K562 (cell line): ENCODE measurements around the gene FRRS1L. TPM values are rescaled to one million over a fixed set of nuclear protein-coding genes. Genes with fewer than 3 reads are reported as not detected.
A peak's percentile ranks its signal among the peaks of the same experiment; 100 is the strongest.

Experiments
- ATF2 ChIP-seq: sonication (generic); formaldehyde crosslinking; IDR thresholded peaks from 2 replicates; pipeline ENCODE4 v1.8.1; 2022; ENCODE audit warnings: missing genetic modification reagents
- CBX1 ChIP-seq: sonication (generic); IDR thresholded peaks from 2 replicates; pipeline ENCODE4 v1.6.1; 2016; ENCODE audit warnings: antibody characterized with exemption, low read depth, mild to moderate bottlenecking
- CC2D1A ChIP-seq: fragments of 450-650 bp; IDR thresholded peaks from 2 replicates; pipeline ENCODE4 v1.6.1; 2017; ENCODE audit warnings: mild to moderate bottlenecking
- GATA2 ChIP-seq: sonication (generic); formaldehyde crosslinking; IDR thresholded peaks from 2 replicates; pipeline ENCODE4 v1.4.0; 2020; ENCODE audit warnings: mild to moderate bottlenecking, missing genetic modification reagents
- LEF1 ChIP-seq: fragments of 450-650 bp; IDR thresholded peaks from 2 replicates; pipeline ENCODE4 v1.6.1; 2016; ENCODE audit warnings: mild to moderate bottlenecking
- NCOR1 ChIP-seq: fragments of 450-650 bp; IDR thresholded peaks from 2 replicates; pipeline ENCODE4 v1.6.1; 2016; ENCODE audit warnings: mild to moderate bottlenecking, moderate library complexity
- PML ChIP-seq: IDR thresholded peaks from 2 replicates; pipeline ENCODE4 v1.6.1; 2012; ENCODE audit warnings: low read length, inconsistent platforms
- SETDB1 ChIP-seq: IDR thresholded peaks from one replicate; pipeline ENCODE4 v1.6.1; 2012; ENCODE audit warnings: low read length, control low read depth, inconsistent platforms
- SMARCA4 ChIP-seq: fragments of 450-650 bp; IDR thresholded peaks from 2 replicates; pipeline ENCODE4 v1.6.1; 2016
- TCF3 ChIP-seq: sonication (generic); formaldehyde crosslinking; IDR thresholded peaks from 2 replicates; pipeline ENCODE4 v1.4.0; 2020; ENCODE audit warnings: mild to moderate bottlenecking, missing genetic modification reagents
- TCFL5 ChIP-seq: fragments of 250-450 bp; sonication (Bioruptor Pico); conservative IDR thresholded peaks from 2 replicates; pipeline ENCODE4 v1.6.1; 2021; ENCODE audit warnings: mild to moderate bottlenecking, moderate library complexity, matching md5 sums
- ZBTB40 ChIP-seq, 2 experiments: fragments of 450-650 bp in 1 of 2; sonication (generic) in 1 of 2; formaldehyde crosslinking in 1 of 2; IDR thresholded peaks; 2 replicates each; pipeline versions ENCODE4 v1.7.1 to v1.9.0; 2016 to 2022; ENCODE audit warnings: inconsistent platforms in 1 of 2, mild to moderate bottlenecking in 1 of 2, missing genetic modification reagents in 1 of 2
- ZKSCAN8 ChIP-seq: fragments of 200-800 bp; sonication (Bioruptor generic); IDR thresholded peaks from 2 replicates; pipeline ENCODE4 v1.6.1; 2016; ENCODE audit warnings: missing genetic modification characterization, missing compliant biosample characterization
- ZNF445 ChIP-seq: fragments of 250-450 bp; sonication (Bioruptor Pico); IDR thresholded peaks from 2 replicates; pipeline ENCODE4 v1.4.0; 2020; ENCODE audit warnings: low read depth, mild to moderate bottlenecking, moderate library complexity
- ZNF584 ChIP-seq: fragments of 200-800 bp; sonication (Bioruptor generic); IDR thresholded peaks from 2 replicates; pipeline ENCODE4 v1.6.1; 2016; ENCODE audit warnings: low read depth, mild to moderate bottlenecking, missing genetic modification characterization, missing compliant biosample characterization
- polyA plus RNA-seq, 8 experiments: library from polyadenylated mRNA; depleted of rRNA in 4 of 8; stranded (reverse) in 5 of 8; unstranded in 3 of 8; fragments of >200 nt; fragmentation: Nextera tagmentation in 2 of 8; fragmentation: Illumina TruSeq in 1 of 8; extraction: Ambion mirVana in 2 of 8; extraction: Trizol in 1 of 8; gene quantifications; 2 replicates each; pipeline versions ENCODE4 v1.2.1 to v1.2.3, GENCODE V29; 2011 to 2014; ENCODE audit warnings: inconsistent platforms in 1 of 8, missing spikeins in 1 of 8
- total RNA-seq, 7 experiments: library from RNA; depleted of rRNA in 6 of 7; stranded (reverse); fragments of >200 nt in 6 of 7; fragmentation: Illumina TruSeq in 2 of 7; extraction: Trizol in 2 of 7; gene quantifications; 2 replicates each; pipeline versions ENCODE4 v1.2.1 to v1.2.3, GENCODE V29; 2011 to 2021; ENCODE audit warnings: low replicate concordance in 1 of 7
- TF ChIP-seq, protein P1 (sequence below), 3 experiments: IDR thresholded peaks in 2 of 3; conservative IDR thresholded peaks in 1 of 3; 2 replicates each; pipeline ENCODE4 v1.5.1; 2011 to 2012; ENCODE audit warnings: low read length in 3 of 3, mild to moderate bottlenecking in 3 of 3, control low read depth in 2 of 3, improper control_type of control experiment in 1 of 3, inconsistent platforms in 1 of 3, low read depth in 1 of 3, mixed read lengths in 1 of 3, moderate library complexity in 1 of 3; ENCODE audit not compliant: insufficient read depth in 2 of 3
- TF ChIP-seq, protein P2 (sequence below): fragments of 250-450 bp; sonication (Bioruptor Pico); IDR thresholded peaks from 2 replicates; pipeline ENCODE4 v1.8.0; 2022; ENCODE audit warnings: moderate library complexity, mild to moderate bottlenecking, inconsistent platforms

The FRRS1L gene
- total and polyA plus RNA-seq, 9 of the 15 experiments (the other 6 are each of a cell fraction or from before 2014, with no cell fraction given) = under 0.01 to 0.04 (median 0.03) TPM; not detected in 5

DNA sequence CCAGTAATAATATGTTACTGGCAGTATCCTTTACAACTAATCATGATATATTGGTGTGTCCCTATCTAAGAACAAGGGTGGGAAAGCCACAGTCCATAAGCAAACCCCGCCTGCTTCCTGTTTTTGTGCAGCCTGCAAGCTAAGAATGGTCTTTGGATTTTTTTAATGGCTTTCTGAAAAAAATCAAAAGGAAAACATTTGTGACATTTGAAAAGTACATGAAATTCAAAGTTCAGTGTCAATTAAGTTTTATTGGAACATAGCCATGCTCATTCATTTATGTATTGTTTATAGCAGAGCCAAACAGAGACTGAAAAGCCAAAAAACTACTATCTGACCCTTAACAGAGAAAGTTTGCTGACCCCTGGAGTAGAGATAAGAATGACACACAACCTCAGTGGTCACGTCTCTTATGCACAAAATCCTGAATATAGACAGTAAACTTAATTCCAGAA lies 34.5 kb downstream of the FRRS1L start (continued):
- TF ChIP-seq ZBTB40 (IDR thresholded peaks at IDR 0.05) = peak; percentile 70
- TF ChIP-seq ZBTB40 (CRISPR knock-in tag; IDR thresholded peaks at IDR 0.05) = no peak
- no peak for TF ChIP-seq CBX1
- TF ChIP-seq CC2D1A = peak; percentile 43; the same call in 1 of the 2 replicates
- TF ChIP-seq ATF2 (CRISPR knock-in tag) = no peak
- peak; percentile 90 for TF ChIP-seq SMARCA4
- TF ChIP-seq, protein P1, sequence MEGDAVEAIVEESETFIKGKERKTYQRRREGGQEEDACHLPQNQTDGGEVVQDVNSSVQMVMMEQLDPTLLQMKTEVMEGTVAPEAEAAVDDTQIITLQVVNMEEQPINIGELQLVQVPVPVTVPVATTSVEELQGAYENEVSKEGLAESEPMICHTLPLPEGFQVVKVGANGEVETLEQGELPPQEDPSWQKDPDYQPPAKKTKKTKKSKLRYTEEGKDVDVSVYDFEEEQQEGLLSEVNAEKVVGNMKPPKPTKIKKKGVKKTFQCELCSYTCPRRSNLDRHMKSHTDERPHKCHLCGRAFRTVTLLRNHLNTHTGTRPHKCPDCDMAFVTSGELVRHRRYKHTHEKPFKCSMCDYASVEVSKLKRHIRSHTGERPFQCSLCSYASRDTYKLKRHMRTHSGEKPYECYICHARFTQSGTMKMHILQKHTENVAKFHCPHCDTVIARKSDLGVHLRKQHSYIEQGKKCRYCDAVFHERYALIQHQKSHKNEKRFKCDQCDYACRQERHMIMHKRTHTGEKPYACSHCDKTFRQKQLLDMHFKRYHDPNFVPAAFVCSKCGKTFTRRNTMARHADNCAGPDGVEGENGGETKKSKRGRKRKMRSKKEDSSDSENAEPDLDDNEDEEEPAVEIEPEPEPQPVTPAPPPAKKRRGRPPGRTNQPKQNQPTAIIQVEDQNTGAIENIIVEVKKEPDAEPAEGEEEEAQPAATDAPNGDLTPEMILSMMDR (IDR thresholded peaks at IDR 0.05 in 2 of 3, conservative IDR thresholded peaks at IDR 0.05 in 1 of 3; ENCODE audit: insufficient read depth in 2 of 3, low read depth in 1 of 3, low read length in 3 of 3) = peak in 2 of 3 experiments; percentile 24 to 46; a peak in 3 of 6 replicates
- TF ChIP-seq NCOR1 = peak; percentile 75
- TF ChIP-seq ZNF584 = 0 out of 2 replicates have a peak, but pooled peaks have one; percentile 38
- TF ChIP-seq SETDB1 = no peak
- peak; percentile 69 for TF ChIP-seq TCF3 (CRISPR knock-in tag)
- 0 out of 2 replicates have a peak, but pooled peaks have one; percentile 14 for TF ChIP-seq GATA2 (CRISPR knock-in tag)
- TF ChIP-seq ZKSCAN8 (CRISPR knock-in tag) = no peak
- peak; percentile 57 for TF ChIP-seq PML
- TF ChIP-seq TCFL5 (CRISPR knock-in tag) = no peak
- no peak for TF ChIP-seq ZNF445 (CRISPR knock-in tag)
- TF ChIP-seq, protein P2, sequence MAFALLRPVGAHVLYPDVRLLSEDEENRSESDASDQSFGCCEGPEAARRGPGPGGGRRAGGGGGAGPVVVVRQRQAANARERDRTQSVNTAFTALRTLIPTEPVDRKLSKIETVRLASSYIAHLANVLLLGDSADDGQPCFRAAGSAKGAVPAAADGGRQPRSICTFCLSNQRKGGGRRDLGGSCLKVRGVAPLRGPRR (CRISPR knock-in tag) = no peak
- peak; percentile 65; the same call in 1 of the 2 replicates for TF ChIP-seq LEF1
